ENCODE results near the gene CD46. TPM values are rescaled to one million over a fixed set of nuclear protein-coding genes. Genes with fewer than 3 reads are reported as not detected.

Gene CD46
- total RNA-seq, 2 experiments from 2014 or later: 75.0 to 80.2 TPM

GRCh38 chr1:207833381-207833780 is 81.5 kb downstream of the CD46 start:
- H3K36me3 Mint-ChIP-seq: peaks cover 29% of the 10 kb centered on the region
- no peak overlapping the region for H3K4me3 Mint-ChIP-seq
- H3K4me1 Mint-ChIP-seq: peaks cover 87% of the 10 kb centered on the region
- H3K27me3 Mint-ChIP-seq: no peaks in the 10 kb centered on the region
- peak overlapping the region; percentile 96 for H3K27ac Mint-ChIP-seq
- H3K9me3 Mint-ChIP-seq: no peaks in the 10 kb centered on the region
- DNase-seq: no peak

- no peak for DNase-seq
- no peaks in the 10 kb centered on the region for H3K27me3 Mint-ChIP-seq
- peaks cover 34% of the 10 kb centered on the region for H3K36me3 Mint-ChIP-seq
- no peak overlapping the region for H3K4me3 Mint-ChIP-seq
- peak overlapping the region; percentile 2 for H3K27ac Mint-ChIP-seq
- peaks cover 87% of the 10 kb centered on the region for H3K4me1 Mint-ChIP-seq
- peaks cover 3% of the 10 kb centered on the region for H3K9me3 Mint-ChIP-seq
These were observed 82.3 kb downstream of the CD46 start for GRCh38 chr1:207833956-207834660.

GRCh38 chr1:207835958-207836357 is 84.1 kb downstream of the CD46 start:
- H3K27ac Mint-ChIP-seq: no peak overlapping the region
- peaks cover 35% of the 10 kb centered on the region for H3K36me3 Mint-ChIP-seq
- H3K27me3 Mint-ChIP-seq: no peaks in the 10 kb centered on the region
- H3K4me1 Mint-ChIP-seq: peaks cover 77% of the 10 kb centered on the region
- H3K4me3 Mint-ChIP-seq: no peak overlapping the region
- no peak for DNase-seq
- H3K9me3 Mint-ChIP-seq: peaks cover 3% of the 10 kb centered on the region

GRCh38 chr1:207836591-207837347 is 84.9 kb downstream of the CD46 start:
- peaks cover 3% of the 10 kb centered on the region for H3K9me3 Mint-ChIP-seq
- peaks cover 71% of the 10 kb centered on the region for H3K4me1 Mint-ChIP-seq
- H3K36me3 Mint-ChIP-seq: peaks cover 35% of the 10 kb centered on the region
- H3K4me3 Mint-ChIP-seq: no peak overlapping the region
- peak overlapping the region; percentile 18 for H3K27ac Mint-ChIP-seq
- DNase-seq: no peak
- H3K27me3 Mint-ChIP-seq: no peaks in the 10 kb centered on the region

- Mint-ChIP-seq H3K4me1 (peaks cover 66% of the 10 kb centered on the region), H3K9me3 (peaks cover 3% of the 10 kb centered on the region), H3K4me3 (no peak overlapping the region), H3K36me3 (peaks cover 35% of the 10 kb centered on the region), H3K27me3 (no peaks in the 10 kb centered on the region), H3K27ac (peak overlapping the region; percentile 23)
- no peak for DNase-seq
These were observed 85.8 kb downstream of the CD46 start for GRCh38 chr1:207837673-207838072.

GRCh38 chr1:207838156-207839082 is 86.6 kb downstream of the CD46 start:
- Mint-ChIP-seq H3K27ac (peak overlapping the region; percentile 60), H3K36me3 (peaks cover 34% of the 10 kb centered on the region), H3K27me3 (no peaks in the 10 kb centered on the region), H3K4me1 (peaks cover 62% of the 10 kb centered on the region), H3K4me3 (no peak overlapping the region), H3K9me3 (peaks cover 3% of the 10 kb centered on the region)
- no peak for DNase-seq

- Mint-ChIP-seq H3K4me1 (peaks cover 59% of the 10 kb centered on the region), H3K36me3 (peaks cover 33% of the 10 kb centered on the region), H3K4me3 (no peak overlapping the region)
These were observed 87.2 kb downstream of the CD46 start for GRCh38 chr1:207839083-207839413.

GRCh38 chr1:207840380-207840779 is 88.5 kb downstream of the CD46 start:
- no peak for DNase-seq
- Mint-ChIP-seq H3K27ac (no peak overlapping the region), H3K27me3 (no peaks in the 10 kb centered on the region), H3K9me3 (peaks cover 3% of the 10 kb centered on the region), H3K4me1 (peaks cover 54% of the 10 kb centered on the region), H3K4me3 (no peak overlapping the region), H3K36me3 (peaks cover 24% of the 10 kb centered on the region)

More at GRCh38 chr1:207839083-207839413, 87.2 kb downstream of the CD46 start:
- no peak for DNase-seq
- Mint-ChIP-seq H3K27ac (peak overlapping the region; percentile 60), H3K27me3 (no peaks in the 10 kb centered on the region), H3K9me3 (peaks cover 3% of the 10 kb centered on the region)

GRCh38 chr1:207841293-207841692 is 89.4 kb downstream of the CD46 start:
- H3K36me3 Mint-ChIP-seq: peaks cover 19% of the 10 kb centered on the region
- no peak overlapping the region for H3K4me3 Mint-ChIP-seq
- H3K27ac Mint-ChIP-seq: no peak overlapping the region
- no peaks in the 10 kb centered on the region for H3K27me3 Mint-ChIP-seq
- no peak for DNase-seq
- peaks cover 48% of the 10 kb centered on the region for H3K4me1 Mint-ChIP-seq
- H3K9me3 Mint-ChIP-seq: peaks cover 3% of the 10 kb centered on the region

GRCh38 chr1:207841901-207842300 is 90.0 kb downstream of the CD46 start:
- H3K36me3 Mint-ChIP-seq: peaks cover 17% of the 10 kb centered on the region
- peaks cover 44% of the 10 kb centered on the region for H3K4me1 Mint-ChIP-seq
- no peak for DNase-seq
- H3K27me3 Mint-ChIP-seq: no peaks in the 10 kb centered on the region
- H3K9me3 Mint-ChIP-seq: peaks cover 3% of the 10 kb centered on the region
- no peak overlapping the region for H3K4me3 Mint-ChIP-seq
- no peak overlapping the region for H3K27ac Mint-ChIP-seq

GRCh38 chr1:207842506-207842905 is 90.7 kb downstream of the CD46 start:
- peaks cover 17% of the 10 kb centered on the region for H3K36me3 Mint-ChIP-seq
- no peaks in the 10 kb centered on the region for H3K27me3 Mint-ChIP-seq
- no peak for DNase-seq
- no peak overlapping the region for H3K27ac Mint-ChIP-seq
- no peak overlapping the region for H3K4me3 Mint-ChIP-seq
- H3K9me3 Mint-ChIP-seq: peaks cover 3% of the 10 kb centered on the region
- peaks cover 42% of the 10 kb centered on the region for H3K4me1 Mint-ChIP-seq

- no peaks in the 10 kb centered on the region for H3K9me3 Mint-ChIP-seq
- H3K4me3 Mint-ChIP-seq: no peak overlapping the region
- H3K27ac Mint-ChIP-seq: no peak overlapping the region
- peaks cover 40% of the 10 kb centered on the region for H3K4me1 Mint-ChIP-seq
- H3K36me3 Mint-ChIP-seq: peaks cover 20% of the 10 kb centered on the region
- DNase-seq: no peak
- no peaks in the 10 kb centered on the region for H3K27me3 Mint-ChIP-seq
These were observed 92.5 kb downstream of the CD46 start for GRCh38 chr1:207844371-207844770.
